Activated CD4-positive, alpha-beta memory T cell treated with anti-CD3 and anti-CD28 coated beads for 36 hours (primary cell): ENCODE measurements around the gene MKNK2. TPM values are rescaled to one million over a fixed set of nuclear protein-coding genes. Genes with fewer than 3 reads are reported as not detected.
"Not testable (repeated sequence)": the region's sequence is repeated elsewhere in the genome, so short reads cannot be mapped to it uniquely, and the experiment has no call there.

ENCODE experiments used
- CTCF ChIA-PET: fragments of 350-600 bp; sonication (Branson Sonifier 250); formaldehyde crosslinking; loops from one replicate; lab custom pipeline; 2021; ENCODE audit warnings: antibody characterized with exemption, inconsistent platforms; lab: Charles Lee
- POLR2A ChIA-PET: fragments of 350-600 bp; sonication (Branson Sonifier 250); formaldehyde crosslinking; loops from one replicate; lab custom pipeline; 2021; ENCODE audit warnings: antibody characterized with exemption; lab: Charles Lee
- DNase-seq: peaks from one replicate; pipeline ENCODE4 v3.0.0-alpha.2; 2020
- H3K27ac Mint-ChIP-seq: one replicate; pipeline ENCODE4 v1.8.0; 2021; ENCODE audit warnings: mixed read lengths
- H3K27me3 Mint-ChIP-seq: one replicate; pipeline ENCODE4 v1.8.0; 2021; ENCODE audit warnings: mixed read lengths
- H3K36me3 Mint-ChIP-seq: one replicate; pipeline ENCODE4 v1.8.0; 2021; ENCODE audit warnings: mixed read lengths
- H3K4me1 Mint-ChIP-seq: one replicate; pipeline ENCODE4 v1.8.0; 2021; ENCODE audit warnings: low read depth, mixed read lengths
- H3K4me3 Mint-ChIP-seq: one replicate; pipeline ENCODE4 v1.8.0; 2021; ENCODE audit warnings: mild to moderate bottlenecking, mixed read lengths
- H3K9me3 Mint-ChIP-seq: one replicate; pipeline ENCODE4 v1.8.0; 2021; ENCODE audit warnings: mixed read lengths
- intact Hi-C: fragments of 100-400 bp; cut with micrococcal nuclease; formaldehyde crosslinking; loops from one replicate; pipeline ENCODE4 v1.15.1; 2023
- total RNA-seq, 2 experiments: library from RNA; stranded (reverse); gene quantifications; one replicate each; pipeline ENCODE4 v1.2.3, GENCODE V29; 2021

Gene MKNK2
- total RNA-seq, 2 experiments from 2014 or later = 143 to 157 TPM

- Mint-ChIP-seq H3K9me3 (no peaks in the 10 kb centered on the region), H3K36me3 (peaks cover 34% of the 10 kb centered on the region), H3K4me3 (peak overlapping the region; percentile 55), H3K4me1 (peaks cover 71% of the 10 kb centered on the region), H3K27ac (peak overlapping the region; percentile 93), H3K27me3 (no peaks in the 10 kb centered on the region)
- ChIA-PET CTCF (no interaction called here), POLR2A (interaction anchor here (1.5 kb wide), 1 partner anchor 37 kb away, joined by 5 read pairs; no protein-coding TSS in a partner anchor)
- intact Hi-C loops = loop anchor here (10.0 kb wide), 1 partner anchor 485 kb away; the partner anchor contains the start of gene UQCR11
- DNase-seq = no peak
These were observed 38.6 kb upstream of the MKNK2 start for GRCh38 chr19:2089727-2090053.

DNA sequence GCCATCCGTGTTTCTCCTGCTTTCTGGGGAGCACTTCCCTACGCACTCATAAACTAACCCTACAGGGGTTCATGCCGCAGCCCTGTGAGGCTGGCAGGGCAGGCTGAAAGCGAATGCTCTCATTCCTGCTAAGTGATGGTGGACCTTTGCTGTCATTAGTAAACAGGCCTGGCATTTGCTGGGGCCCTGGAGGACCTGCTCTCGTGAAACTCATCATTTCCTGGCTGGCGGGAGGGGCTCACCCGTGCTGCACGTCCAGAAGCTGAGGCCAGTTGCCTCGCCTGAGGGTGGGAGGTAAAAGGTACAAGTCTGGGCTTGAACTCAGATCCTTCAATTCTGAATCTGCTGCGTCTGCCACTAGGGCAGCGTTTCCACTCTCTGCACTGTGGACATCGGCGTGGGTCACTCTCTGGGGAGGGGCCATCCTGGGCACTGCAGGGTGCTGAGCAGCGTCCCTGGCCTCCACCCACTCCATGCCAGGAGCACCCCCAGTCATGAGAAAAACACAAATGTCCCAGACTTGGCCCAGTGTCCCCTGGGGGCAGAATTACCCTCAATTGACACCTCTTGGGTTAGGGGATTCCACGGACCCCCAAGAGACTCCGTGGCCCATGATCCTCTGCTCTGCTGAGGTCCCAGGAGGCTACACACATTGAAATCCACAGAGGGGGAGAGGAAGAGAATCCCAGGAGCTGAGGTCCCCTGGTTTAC lies 38.1 kb upstream of the MKNK2 start:
- no peak overlapping the region for H3K4me3 Mint-ChIP-seq
- H3K4me1 Mint-ChIP-seq = peaks cover 66% of the 10 kb centered on the region
- peak; percentile 45 for DNase-seq
- CTCF ChIA-PET = no interaction called here
- no peaks in the 10 kb centered on the region for H3K27me3 Mint-ChIP-seq
- POLR2A ChIA-PET = interaction anchor here (1.5 kb wide), 1 partner anchor 37 kb away, joined by 5 read pairs; no protein-coding TSS in a partner anchor
- peaks cover 31% of the 10 kb centered on the region for H3K36me3 Mint-ChIP-seq
- intact Hi-C loops = no loop called here
- H3K9me3 Mint-ChIP-seq = no peaks in the 10 kb centered on the region
- peak overlapping the region; percentile 93 for H3K27ac Mint-ChIP-seq

GRCh38 chr19:2087621-2088100 lies 36.6 kb upstream of the MKNK2 start:
- Mint-ChIP-seq H3K4me1 (peaks cover 54% of the 10 kb centered on the region), H3K27ac (peak overlapping the region; percentile 93), H3K4me3 (peak overlapping the region; percentile 57), H3K36me3 (peaks cover 32% of the 10 kb centered on the region), H3K9me3 (no peaks in the 10 kb centered on the region), H3K27me3 (no peaks in the 10 kb centered on the region)
- DNase-seq = peak; percentile 37
- intact Hi-C loops = no loop called here
- POLR2A ChIA-PET = interaction anchor here (1.1 to 2.0 kb wide), 3 partner anchors 8 to 36 kb away, joined by 3 to 6 read pairs (median 6); partner anchors contain the start of genes MKNK2 and MOB3A
- CTCF ChIA-PET = interaction anchor here (1.0 to 1.2 kb wide), 2 partner anchors 9 to 45 kb away, joined by 3 to 5 read pairs; partner anchors contain the start of gene IZUMO4

DNA sequence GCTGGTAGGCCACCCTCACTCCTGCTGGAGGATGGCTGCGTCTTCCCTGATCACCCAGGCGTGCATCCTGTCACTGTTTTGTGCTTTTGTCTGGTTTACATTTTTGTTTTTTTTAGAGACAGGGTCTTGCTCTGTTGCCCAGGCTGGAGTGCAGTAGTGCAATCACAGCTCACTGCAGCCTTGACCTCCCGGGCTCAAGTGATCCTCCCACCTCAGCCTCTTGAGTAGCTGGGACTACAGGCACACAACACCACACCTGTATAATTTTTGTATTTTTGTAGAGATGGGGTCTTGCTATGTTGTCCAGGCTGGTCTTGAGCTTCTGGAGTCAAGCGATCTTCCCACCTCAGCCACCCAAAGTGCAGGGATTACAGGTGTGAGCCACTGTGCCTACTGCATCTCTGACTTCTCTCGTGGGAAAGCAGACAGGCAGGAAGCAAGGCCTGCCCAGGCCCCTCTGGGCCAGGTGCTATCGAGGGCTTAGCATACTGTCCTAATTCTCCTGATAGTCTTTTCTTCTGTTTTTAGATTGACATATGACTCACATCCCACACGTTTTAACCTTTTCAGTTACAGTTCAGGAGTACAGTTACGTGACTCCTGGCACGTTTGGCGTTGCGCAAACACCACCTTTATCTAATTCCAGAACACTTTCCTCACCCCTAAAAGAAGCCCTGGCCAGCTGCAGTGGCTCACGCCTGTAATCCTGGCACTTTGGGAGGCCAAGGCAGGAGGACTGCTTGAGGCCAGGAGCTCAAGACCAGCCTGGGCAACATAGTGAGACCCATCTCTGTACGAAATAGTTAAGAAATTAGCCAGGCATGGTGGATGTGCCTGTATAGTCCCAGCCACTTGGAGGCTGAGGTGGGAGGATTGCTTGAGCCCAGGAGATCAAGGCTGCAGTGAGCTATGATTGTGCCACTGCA lies 35.9 kb upstream of the MKNK2 start:
- peak; percentile 62 for DNase-seq
- H3K4me3 Mint-ChIP-seq = peak overlapping the region; percentile 57
- H3K4me1 Mint-ChIP-seq = peaks cover 57% of the 10 kb centered on the region
- peak overlapping the region; percentile 93 for H3K27ac Mint-ChIP-seq
- H3K9me3 Mint-ChIP-seq, H3K27me3 Mint-ChIP-seq, intact Hi-C loops: not testable (repeated sequence)
- H3K36me3 Mint-ChIP-seq = peaks cover 37% of the 10 kb centered on the region
- ChIA-PET CTCF (interaction anchor here (0.6 to 1.2 kb wide), 3 partner anchors 8 to 45 kb away, joined by 3 to 5 read pairs (median 4); partner anchors contain the start of gene IZUMO4), POLR2A (interaction anchor here (0.8 to 2.0 kb wide), 5 partner anchors 9 to 37 kb away, joined by 3 to 6 read pairs (median 3); partner anchors contain the start of genes MKNK2 and MOB3A)

GRCh38 chr19:2084993-2085720 lies 34.1 kb upstream of the MKNK2 start:
- peak; percentile 97 for DNase-seq
- peaks cover 59% of the 10 kb centered on the region for H3K4me1 Mint-ChIP-seq
- CTCF ChIA-PET = interaction anchor here (0.9 to 1.2 kb wide), 3 partner anchors 33 to 185 kb away, joined by 3 read pairs; no protein-coding TSS in a partner anchor

GRCh38 chr19:2083174-2083854 lies 32.3 kb upstream of the MKNK2 start:
- no peaks in the 10 kb centered on the region for H3K27me3 Mint-ChIP-seq
- no peaks in the 10 kb centered on the region for H3K9me3 Mint-ChIP-seq
- H3K27ac Mint-ChIP-seq = peak overlapping the region; percentile 99
- intact Hi-C loops = loop anchor here (2.0 to 5.0 kb wide), 3 partner anchors 15 to 201 kb away; partner anchors contain the start of gene BTBD2
- H3K4me1 Mint-ChIP-seq = peaks cover 53% of the 10 kb centered on the region
- DNase-seq = peak; percentile 85
- peaks cover 59% of the 10 kb centered on the region for H3K36me3 Mint-ChIP-seq
- ChIA-PET CTCF (interaction anchor here (1.4 to 2.7 kb wide), 4 partner anchors 12 to 64 kb away, joined by 4 to 13 read pairs (median 8); partner anchors contain the start of genes IZUMO4 and MOB3A), POLR2A (interaction anchor here (0.6 to 3.6 kb wide), 8 partner anchors 11 to 177 kb away, joined by 3 to 41 read pairs (median 4); partner anchors contain the start of genes ADAT3, AP3D1, IZUMO4 and MOB3A)
- peak overlapping the region; percentile 99 for H3K4me3 Mint-ChIP-seq

More at GRCh38 chr19:2084993-2085720, 34.1 kb upstream of the MKNK2 start:
- H3K27me3 Mint-ChIP-seq = no peaks in the 10 kb centered on the region
- no peaks in the 10 kb centered on the region for H3K9me3 Mint-ChIP-seq
- intact Hi-C loops = loop anchor here (1.0 to 5.0 kb wide), 5 partner anchors 11 to 203 kb away; partner anchors contain the start of genes BTBD2, IZUMO4 and MOB3A
- H3K27ac Mint-ChIP-seq = peak overlapping the region; percentile 99
- H3K4me3 Mint-ChIP-seq = peak overlapping the region; percentile 99
- POLR2A ChIA-PET = interaction anchor here (0.6 to 3.6 kb wide), 8 partner anchors 9 to 1713 kb away, joined by 3 to 41 read pairs (median 4); partner anchors contain the start of gene MOB3A
- peaks cover 42% of the 10 kb centered on the region for H3K36me3 Mint-ChIP-seq

DNA sequence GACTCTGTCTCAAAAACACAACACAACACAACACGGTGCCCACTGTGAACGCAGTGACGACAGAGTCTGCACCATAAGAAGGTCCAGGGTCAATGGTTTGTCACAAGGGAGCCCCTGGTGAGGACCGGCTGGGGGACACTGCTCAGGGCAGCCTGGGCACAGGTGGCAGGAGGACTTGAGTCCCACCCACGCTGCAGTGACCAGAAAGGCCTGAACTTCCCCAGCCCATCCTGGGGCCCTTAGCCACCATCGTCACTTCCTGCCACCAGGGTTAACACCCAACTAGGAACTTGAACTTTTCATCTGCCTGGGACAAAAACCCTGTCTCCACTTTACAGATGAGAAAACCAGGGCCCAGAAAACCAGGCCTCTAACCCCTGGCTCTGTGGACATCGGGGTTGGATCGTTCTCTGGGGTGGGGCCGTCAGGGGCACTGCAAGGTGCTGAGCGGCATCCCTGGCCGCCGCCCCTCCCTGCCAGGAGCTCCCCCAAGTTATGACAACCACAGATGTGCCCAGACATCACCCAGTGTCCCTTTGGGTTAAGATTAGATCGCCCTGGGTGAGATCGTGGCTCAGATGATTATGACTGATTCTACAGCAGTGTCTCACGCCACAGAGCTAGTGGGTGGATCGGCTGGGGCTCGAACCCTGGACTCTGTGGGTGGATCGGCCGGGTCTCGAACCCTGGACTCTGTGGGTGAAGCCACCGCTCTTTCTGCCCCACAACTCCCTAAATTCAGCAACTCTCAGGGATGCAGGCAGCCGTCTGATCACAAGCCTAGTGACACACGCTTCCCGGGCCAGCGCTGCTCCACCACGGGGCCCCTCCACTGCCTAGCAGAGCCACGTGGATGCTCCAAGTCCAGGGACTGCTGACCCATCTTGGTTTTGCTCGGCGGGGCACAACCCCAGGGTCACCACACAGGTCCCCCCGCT lies 31.1 kb upstream of the MKNK2 start:
- Mint-ChIP-seq H3K27ac (peak overlapping the region; percentile 99), H3K9me3 (no peaks in the 10 kb centered on the region), H3K4me3 (peak overlapping the region; percentile 99), H3K36me3 (peaks cover 67% of the 10 kb centered on the region), H3K4me1 (peaks cover 42% of the 10 kb centered on the region), H3K27me3 (no peaks in the 10 kb centered on the region)
- intact Hi-C loops = loop anchor here (2.0 to 5.0 kb wide), 3 partner anchors 13 to 200 kb away; partner anchors contain the start of gene BTBD2
- POLR2A ChIA-PET = interaction anchor here (1.6 to 3.6 kb wide), 4 partner anchors 9 to 22 kb away, joined by 5 to 41 read pairs (median 7); partner anchors contain the start of gene MOB3A
- DNase-seq = peak; percentile 76
- CTCF ChIA-PET = interaction anchor here (1.8 to 2.7 kb wide), 3 partner anchors 12 to 63 kb away, joined by 7 to 13 read pairs (median 9); partner anchors contain the start of gene MOB3A

DNA sequence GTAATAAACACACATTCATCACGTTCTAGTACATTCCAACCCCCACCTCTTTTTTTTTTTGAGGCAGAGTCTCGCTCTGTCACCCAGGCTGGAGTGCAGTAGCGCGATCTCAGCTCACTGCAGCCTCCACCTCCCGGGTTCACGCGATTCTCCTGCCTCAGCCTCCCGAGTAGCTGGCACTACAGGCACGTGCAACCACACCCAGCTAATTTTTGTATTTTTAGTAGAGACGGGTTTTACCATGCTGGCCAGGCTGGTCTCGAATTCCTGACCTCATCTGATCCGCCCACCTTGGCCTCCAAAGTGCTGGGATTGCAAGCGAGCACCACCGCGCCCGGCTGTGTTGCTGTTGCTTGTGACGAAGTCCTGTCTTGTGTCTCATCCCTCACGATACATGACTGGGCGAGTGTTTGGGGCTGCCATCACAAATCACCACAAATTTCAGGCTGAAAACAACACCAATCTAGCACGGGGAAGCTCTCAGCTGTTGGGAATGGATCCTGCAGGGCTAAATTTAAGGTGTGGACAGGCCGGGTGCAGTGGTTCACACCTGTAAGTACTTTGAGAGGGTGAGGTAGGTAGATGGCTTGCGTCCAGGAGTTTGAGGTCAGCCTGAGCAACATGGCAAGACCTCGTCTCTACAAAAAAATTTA lies 29.4 kb upstream of the MKNK2 start:
- ChIA-PET POLR2A (no interaction called here), CTCF (interaction anchor here (1.0 to 1.2 kb wide), 2 partner anchors 10 to 13 kb away, joined by 3 to 6 read pairs; no protein-coding TSS in a partner anchor)
- peak overlapping the region; percentile 99 for H3K27ac Mint-ChIP-seq
- H3K36me3 Mint-ChIP-seq = peaks cover 71% of the 10 kb centered on the region
- intact Hi-C loops = loop anchor here (5.0 kb wide), 2 partner anchors 63 to 198 kb away; partner anchors contain the start of gene BTBD2
- no peaks in the 10 kb centered on the region for H3K9me3 Mint-ChIP-seq
- peaks cover 33% of the 10 kb centered on the region for H3K4me1 Mint-ChIP-seq
- H3K4me3 Mint-ChIP-seq = peak overlapping the region; percentile 99
- H3K27me3 Mint-ChIP-seq = no peaks in the 10 kb centered on the region
- no peak for DNase-seq

DNA sequence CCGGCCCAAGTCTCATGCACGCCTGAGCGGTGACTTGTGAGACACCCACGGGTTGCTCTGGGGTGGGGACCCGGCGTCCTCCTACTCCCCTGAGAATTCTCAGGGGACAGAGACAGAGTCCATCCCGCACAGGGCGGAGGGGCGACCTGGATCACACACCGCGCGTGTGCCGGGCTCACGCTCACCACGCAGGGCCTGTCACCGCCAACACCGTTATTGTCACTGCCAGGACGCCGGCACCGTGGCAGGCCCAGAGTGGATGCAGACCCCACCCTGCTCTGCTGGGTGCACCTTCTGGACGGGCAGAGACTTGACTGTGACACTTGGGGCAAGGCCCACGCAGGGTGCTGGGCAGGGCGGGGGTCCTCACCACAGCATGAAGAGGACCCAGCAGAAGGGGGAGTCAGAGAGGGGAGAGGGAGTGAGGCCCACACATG lies 28.8 kb upstream of the MKNK2 start:
- ChIA-PET CTCF (no interaction called here), POLR2A (no interaction called here)
- intact Hi-C loops = loop anchor here (5.0 kb wide), 2 partner anchors 63 to 198 kb away; partner anchors contain the start of gene BTBD2
- Mint-ChIP-seq H3K36me3 (peaks cover 67% of the 10 kb centered on the region), H3K4me1 (peaks cover 30% of the 10 kb centered on the region), H3K9me3 (no peaks in the 10 kb centered on the region), H3K27me3 (no peaks in the 10 kb centered on the region), H3K27ac (peak overlapping the region; percentile 99), H3K4me3 (no peak overlapping the region)
- DNase-seq = no peak
